AG04450 (cell line): ENCODE measurements around the gene MAPK11. TPM values are rescaled to one million over a fixed set of nuclear protein-coding genes. Genes with fewer than 3 reads are reported as not detected.

Source experiments
- CTCF ChIA-PET: fragments of 300-600, 350-600 bp; formaldehyde crosslinking; extraction: SDS; loops from one replicate; lab custom pipeline; 2022; ENCODE audit warnings: antibody characterized with exemption, inconsistent platforms; lab: Charles Lee
- POLR2A ChIA-PET: fragments of 350-600 bp; formaldehyde crosslinking; extraction: SDS; loops from one replicate; lab custom pipeline; 2021; ENCODE audit warnings: antibody characterized with exemption, inconsistent platforms; lab: Yijun Ruan, JAX
- DNase-seq: peaks from one replicate; pipeline ENCODE4 v3.0.0-alpha.2; 2011; ENCODE audit warnings: low read depth, low spot score
- H3K27ac ChIP-seq: one replicate; pipeline ENCODE4 v1.5.1; 2012; ENCODE audit warnings: low read depth, low read length, control low read depth
- H3K27me3 ChIP-seq: one replicate; pipeline ENCODE4 v1.6.0; 2012; ENCODE audit warnings: low read length; ENCODE audit not compliant: control insufficient read depth, insufficient read depth
- H3K4me3 ChIP-seq: 2 replicates; pipeline ENCODE4 v1.5.1; 2011; ENCODE audit warnings: mild to moderate bottlenecking, low read depth, low read length, control low read depth
- H3K9me3 ChIP-seq: 2 replicates; pipeline ENCODE4 v1.5.1; 2012; ENCODE audit warnings: low read length; ENCODE audit not compliant: control insufficient read depth, insufficient read depth
- CTCF ChIP-seq: IDR thresholded peaks from 2 replicates; pipeline ENCODE4 v1.5.1; 2011; ENCODE audit warnings: low read depth, low read length, control low read depth, inconsistent platforms
- polyA plus RNA-seq: library from polyadenylated mRNA; depleted of rRNA; stranded (reverse); fragments of >200 nt; gene quantifications from 2 replicates; pipeline ENCODE4 v1.2.3, GENCODE V29; 2011

The MAPK11 gene
- polyA plus RNA-seq, 1 experiment, result 6.7 TPM

- Histone ChIP-seq H3K9me3 (peaks cover 16% of the 10 kb centered on the region; the same call in 1 of the 2 replicates), H3K4me3 (no peak overlapping the region), H3K27me3 (no peaks in the 10 kb centered on the region), H3K27ac (no peak overlapping the region)
- no peak for DNase-seq
- CTCF ChIA-PET, result no interaction called here
- POLR2A ChIA-PET, result no interaction called here
- no peak for TF ChIP-seq CTCF
Measured at GRCh38 chr22:50219800-50220602, 50.2 kb downstream of the MAPK11 start.

DNA sequence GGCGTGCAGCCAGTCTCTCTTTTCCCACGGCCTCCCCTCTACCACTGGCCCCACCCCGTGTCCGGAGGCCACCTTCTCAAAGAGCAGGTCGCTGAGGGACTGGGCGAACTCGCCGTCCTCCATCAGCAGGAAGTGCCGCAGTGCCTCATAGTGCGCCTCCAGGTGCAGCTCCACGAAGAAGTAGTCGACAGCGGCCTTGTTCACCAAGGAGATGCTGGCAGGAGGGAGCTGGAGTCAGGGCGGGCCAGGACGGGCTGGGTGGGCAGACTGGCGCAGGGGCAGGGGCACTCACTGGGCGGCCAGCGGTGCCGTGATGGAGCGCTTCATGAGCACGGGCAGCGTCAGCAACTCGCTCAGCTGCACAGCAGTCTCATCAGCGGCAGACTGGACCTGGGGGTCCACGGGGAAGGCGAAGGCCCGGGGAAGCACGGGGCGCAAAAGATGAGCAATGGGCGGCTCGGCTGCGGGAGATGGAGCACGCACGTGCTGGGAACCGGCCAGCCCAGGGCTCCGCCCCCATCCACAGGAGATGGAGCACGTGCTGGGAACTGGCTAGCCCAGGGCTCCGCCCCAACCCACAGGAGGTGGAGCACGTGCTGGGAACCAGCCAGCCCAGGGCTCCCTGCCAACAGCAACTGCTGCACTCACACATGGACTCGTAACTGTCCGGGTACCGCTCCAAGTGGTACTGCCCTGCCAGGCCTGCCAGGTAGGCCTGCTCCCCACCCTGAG, 51.0 kb downstream of the MAPK11 start:
- no peak for TF ChIP-seq CTCF
- POLR2A ChIA-PET, result no interaction called here

DNA sequence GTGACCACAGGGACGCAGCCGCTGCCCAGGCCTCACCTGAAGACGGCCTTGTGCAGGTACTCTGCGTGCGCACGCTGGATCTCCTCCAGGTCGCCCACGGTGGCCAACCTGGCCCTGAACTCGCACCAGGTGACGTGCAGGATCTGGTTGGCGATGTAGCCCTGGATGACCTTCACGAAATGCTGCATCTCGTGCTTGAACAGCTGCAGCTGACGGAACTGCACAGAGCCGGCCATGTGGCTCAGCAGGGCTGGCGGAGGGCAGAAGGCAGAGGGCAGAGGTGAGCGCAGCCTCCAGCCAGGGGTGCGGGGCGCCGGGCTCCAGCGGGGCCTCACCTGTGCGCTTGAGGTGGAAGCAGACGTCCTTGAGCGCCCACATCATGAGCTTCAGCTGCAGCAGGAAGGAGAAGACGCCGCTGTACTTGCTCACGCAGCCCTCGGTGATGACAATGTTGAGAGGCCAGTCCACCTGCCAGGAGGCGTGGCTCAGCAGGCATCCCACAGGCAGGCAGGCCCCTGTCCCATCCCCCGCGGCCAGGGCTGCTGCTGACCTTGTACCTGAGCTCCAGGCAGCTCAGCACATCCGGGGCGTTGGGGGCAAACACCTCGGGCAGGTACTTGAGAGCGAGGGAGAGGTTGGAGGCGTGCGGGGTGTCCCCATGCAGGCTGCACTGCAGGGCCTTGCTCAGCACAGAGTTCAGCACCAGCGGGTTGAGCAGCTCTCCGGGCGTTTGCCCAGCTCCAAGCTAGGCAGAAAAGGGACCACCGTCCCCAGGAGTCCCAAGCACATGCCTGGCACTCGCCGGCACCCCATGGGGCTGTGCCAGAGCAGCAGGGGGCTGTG, 51.8 kb downstream of the MAPK11 start:
- no peak for DNase-seq
- POLR2A ChIA-PET, result no interaction called here
- Histone ChIP-seq H3K9me3 (peaks cover 16% of the 10 kb centered on the region; the same call in 1 of the 2 replicates), H3K27ac (no peak overlapping the region), H3K27me3 (no peaks in the 10 kb centered on the region), H3K4me3 (no peak overlapping the region)
- CTCF ChIA-PET, result no interaction called here
- TF ChIP-seq CTCF, result no peak

More for the DNA sequence above, 51.0 kb downstream of the MAPK11 start:
- Histone ChIP-seq H3K27ac (no peak overlapping the region), H3K27me3 (no peaks in the 10 kb centered on the region), H3K9me3 (peaks cover 16% of the 10 kb centered on the region; the same call in 1 of the 2 replicates), H3K4me3 (no peak overlapping the region)
- CTCF ChIA-PET, result no interaction called here
- peak; percentile 47 for DNase-seq

DNA sequence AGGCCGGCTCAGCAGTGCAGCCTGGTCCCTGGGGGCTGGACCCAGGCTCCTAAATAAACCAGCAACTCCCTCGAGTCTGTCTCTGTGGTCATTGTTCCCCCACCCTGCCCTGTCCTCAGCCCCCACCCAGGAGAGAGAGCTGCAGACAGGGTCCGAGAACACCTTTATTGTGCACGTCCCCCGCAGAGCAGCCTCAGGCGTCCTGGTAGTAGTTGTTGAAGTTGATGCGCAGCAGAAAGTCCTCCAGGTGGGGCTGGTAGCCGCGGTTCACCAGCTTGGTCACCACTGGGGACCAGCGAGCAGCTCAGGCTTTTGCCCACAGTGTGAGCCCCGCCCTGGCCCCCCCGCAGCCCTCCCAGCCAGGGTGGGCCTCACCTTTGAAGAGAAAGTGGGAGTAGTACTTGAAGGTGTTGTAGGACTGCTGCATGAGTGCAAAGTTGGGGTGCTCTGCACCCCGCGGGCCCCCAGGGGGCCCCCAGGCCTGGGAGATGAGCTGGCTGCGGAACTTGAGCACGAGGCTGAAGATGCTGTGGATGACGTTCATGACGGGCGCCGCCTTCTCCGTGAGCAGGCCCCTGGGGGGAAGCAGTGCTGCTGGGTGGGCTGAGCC, 52.5 kb downstream of the MAPK11 start:
- DNase-seq, result no peak
- Histone ChIP-seq H3K9me3 (peaks cover 16% of the 10 kb centered on the region; the same call in 1 of the 2 replicates), H3K4me3 (no peak overlapping the region), H3K27ac (no peak overlapping the region), H3K27me3 (no peaks in the 10 kb centered on the region)
- ChIA-PET CTCF (no interaction called here), POLR2A (no interaction called here)
- no peak for TF ChIP-seq CTCF
